Measurements from ENCODE around the gene SUSD2.
"Not testable (repeated sequence)": the region's sequence is repeated elsewhere in the genome, so short reads cannot be mapped to it uniquely, and the experiment has no call there.

The SUSD2 gene

GRCh38 chr22:24177456-24177855, 3.8 kb upstream of the SUSD2 start:
- no peak for DNase-seq

- DNase-seq, result no peak
Observed at GRCh38 chr22:24178021-24178431, 3.3 kb upstream of the SUSD2 start.

GRCh38 chr22:24178502-24179440, 2.5 kb upstream of the SUSD2 start:
- no peak for DNase-seq

GRCh38 chr22:24179478-24180210, 1.6 kb upstream of the SUSD2 start:
- no peak for DNase-seq

GRCh38 chr22:24180316-24181087, 785 bp upstream of the SUSD2 start:
- no peak for DNase-seq

- peak; percentile 48 for DNase-seq
Observed at GRCh38 chr22:24181996-24182899, 961 bp downstream of the SUSD2 start.

GRCh38 chr22:24182900-24183246, 1.6 kb downstream of the SUSD2 start:
- not testable (repeated sequence) for DNase-seq

GRCh38 chr22:24183321-24184031, 2.2 kb downstream of the SUSD2 start:
- no peak for DNase-seq

- DNase-seq, result no peak
Observed at GRCh38 chr22:24184057-24184798, 2.9 kb downstream of the SUSD2 start.

- no peak for DNase-seq
Observed at GRCh38 chr22:24185001-24185500, 3.8 kb downstream of the SUSD2 start.

GRCh38 chr22:24185501-24186351, 4.4 kb downstream of the SUSD2 start:
- DNase-seq, result no peak

- DNase-seq, result no peak
Observed at GRCh38 chr22:24186352-24186740, 5.1 kb downstream of the SUSD2 start.

- no peak for DNase-seq
Observed at GRCh38 chr22:24186892-24187670, 5.8 kb downstream of the SUSD2 start.

GRCh38 chr22:24187731-24188644, 6.7 kb downstream of the SUSD2 start:
- no peak for DNase-seq

GRCh38 chr22:24188705-24189248, 7.5 kb downstream of the SUSD2 start:
- DNase-seq, result no peak

GRCh38 chr22:24189249-24190158, 8.2 kb downstream of the SUSD2 start:
- peak; percentile 66 for DNase-seq

Measured in retina (tissue), 1 donor.